ENCODE measurements around the gene MIPEP.
A peak's percentile ranks its signal among the peaks of the same experiment; 100 is the strongest.

MIPEP gene

DNA sequence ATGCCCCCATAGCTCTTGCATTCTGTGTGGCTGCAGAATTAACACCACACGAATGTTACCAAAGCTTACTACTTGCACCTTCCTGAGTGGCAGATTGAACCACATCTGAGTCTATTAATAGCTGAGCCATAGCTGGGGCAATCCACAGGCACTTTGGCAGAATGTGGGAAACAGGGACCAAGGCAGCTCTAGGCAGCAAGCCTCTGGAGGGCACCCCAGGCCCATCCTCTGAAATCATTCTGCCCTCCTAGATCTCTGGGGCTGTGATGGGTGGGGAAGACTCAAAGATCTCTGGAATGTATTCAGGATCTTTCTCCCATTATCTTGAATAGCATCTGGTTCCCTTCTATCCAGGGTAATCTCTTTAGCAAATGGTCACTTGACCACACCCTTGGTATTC lies 179.7 kb downstream of the MIPEP start:
- no peak for DNase-seq

DNA sequence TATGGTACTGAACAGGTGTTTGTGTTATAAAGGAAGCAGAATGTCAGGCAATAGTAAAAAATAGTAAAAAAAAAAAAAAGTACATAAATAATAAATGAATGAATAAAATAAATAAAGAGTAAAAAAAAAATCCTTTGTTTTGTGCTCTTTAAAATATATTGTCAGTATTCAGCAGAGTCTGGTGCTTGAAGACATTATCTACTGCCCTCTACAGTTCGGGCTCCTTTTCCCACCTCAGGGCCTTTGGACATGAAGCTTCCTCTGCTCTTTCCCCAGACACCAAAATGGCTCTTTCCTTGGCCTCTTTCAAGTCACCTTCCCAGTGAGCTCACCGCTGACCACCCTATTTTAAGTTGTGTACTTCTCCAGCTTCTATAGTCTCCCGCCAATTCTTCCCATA lies 181.5 kb downstream of the MIPEP start:
- DNase-seq, result peak in 1 of 2 experiments; percentile 23

DNA sequence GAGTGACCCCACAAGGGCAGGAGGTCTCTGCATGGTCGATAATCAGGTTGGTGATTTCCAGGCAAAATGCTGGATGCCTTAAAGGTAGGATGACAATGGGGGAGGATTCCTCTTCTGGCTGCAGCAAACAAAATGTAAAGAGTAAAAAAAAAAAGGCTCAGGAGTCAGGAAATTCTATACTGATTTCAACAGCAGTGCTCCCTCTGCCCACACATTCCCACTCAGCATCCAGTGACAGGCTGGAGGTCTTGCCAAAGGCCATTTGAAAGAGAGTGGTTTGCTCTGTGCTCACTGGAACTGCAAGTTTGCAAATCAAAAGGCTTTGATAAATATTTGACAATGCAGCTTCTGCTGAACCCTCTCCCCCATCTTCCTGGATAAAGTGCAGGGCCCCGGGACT lies 183.6 kb downstream of the MIPEP start:
- no peak for DNase-seq

DNA sequence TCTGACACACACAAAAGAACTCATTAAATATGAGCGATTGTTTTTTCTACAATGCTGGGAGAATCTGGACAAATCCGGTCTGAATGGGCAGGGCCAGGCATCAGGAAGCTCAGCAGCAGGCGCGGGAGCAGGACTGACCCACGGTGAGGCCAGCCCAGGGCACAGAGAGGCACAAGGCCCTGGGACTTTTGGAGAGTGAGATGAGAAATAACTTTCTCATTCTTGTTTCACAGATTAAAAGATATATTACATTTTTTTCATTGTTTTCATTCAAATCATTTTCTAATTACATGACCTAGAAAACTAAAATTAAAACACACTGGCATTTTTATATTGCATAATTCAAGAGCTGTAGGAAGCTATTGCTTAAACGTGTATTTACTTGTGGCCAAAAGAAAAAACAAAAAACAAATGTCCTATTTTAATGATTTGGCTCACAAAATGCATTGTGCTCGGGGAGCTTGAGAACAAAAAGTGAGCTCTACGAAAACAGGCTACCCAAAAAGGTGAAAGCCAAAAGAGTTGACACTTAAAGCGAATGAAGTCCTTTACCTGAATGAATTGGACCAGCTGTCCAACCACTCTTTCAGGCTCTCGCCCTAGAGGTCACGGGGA lies 185.8 kb downstream of the MIPEP start:
- no peak for DNase-seq

DNA sequence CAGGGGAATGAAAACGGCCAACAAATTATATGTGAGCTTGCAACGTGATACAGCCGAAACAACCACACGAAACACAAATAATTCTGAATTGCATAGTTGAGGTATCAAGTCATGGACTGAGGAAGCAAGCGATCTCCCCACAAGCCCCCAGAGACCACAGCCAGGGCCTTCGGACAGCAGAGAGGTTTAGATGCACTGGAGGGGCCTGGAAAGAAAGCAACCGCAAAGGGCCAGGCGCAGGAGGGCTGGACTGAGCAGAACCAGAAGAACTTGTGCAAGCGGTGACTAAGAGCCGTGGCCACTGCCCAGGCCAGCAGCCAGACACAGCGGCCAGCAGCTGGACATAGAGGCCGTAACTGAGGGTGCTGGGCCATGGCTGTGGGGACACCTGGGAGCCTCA lies 187.6 kb downstream of the MIPEP start:
- no peak for DNase-seq

DNA sequence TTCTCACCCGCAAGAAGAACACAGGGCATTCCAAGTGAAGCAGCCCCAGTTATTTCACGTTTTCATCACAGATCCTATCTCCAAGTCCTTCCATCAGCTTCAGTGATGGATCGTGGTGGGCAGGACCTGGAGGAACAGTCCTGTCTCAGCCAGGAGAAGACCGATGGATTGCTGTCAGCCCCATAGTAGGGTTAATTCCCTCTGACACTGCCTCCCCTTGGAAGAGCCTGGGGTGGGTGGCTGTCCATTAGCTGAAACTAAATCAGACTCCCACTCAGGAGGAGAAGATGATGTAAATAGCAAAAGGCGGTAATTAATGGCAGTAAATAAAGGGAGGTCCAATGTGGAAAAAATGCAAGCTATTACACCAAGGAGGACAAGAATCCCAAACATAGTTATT lies 188.0 kb downstream of the MIPEP start:
- no peak for DNase-seq

DNA sequence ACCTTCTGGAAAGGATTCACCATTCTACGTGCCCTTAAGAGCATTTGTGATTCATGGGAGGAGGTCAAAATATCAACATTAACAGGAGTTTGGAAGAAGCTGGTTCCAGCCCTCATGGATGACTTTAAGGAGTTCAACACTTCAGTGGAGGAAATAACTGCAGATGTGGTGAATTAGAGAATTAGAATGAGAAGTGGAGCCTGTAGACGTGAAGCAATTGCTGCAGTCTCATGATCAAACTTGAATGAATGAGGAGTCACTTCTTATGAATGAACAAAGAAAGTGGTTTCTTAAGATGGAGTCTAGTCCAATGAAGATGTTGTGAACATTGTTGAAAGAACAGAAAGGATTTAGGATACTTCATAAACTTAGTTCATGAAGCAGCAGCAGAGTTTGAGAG lies 189.9 kb downstream of the MIPEP start:
- DNase-seq, result no peak

DNA sequence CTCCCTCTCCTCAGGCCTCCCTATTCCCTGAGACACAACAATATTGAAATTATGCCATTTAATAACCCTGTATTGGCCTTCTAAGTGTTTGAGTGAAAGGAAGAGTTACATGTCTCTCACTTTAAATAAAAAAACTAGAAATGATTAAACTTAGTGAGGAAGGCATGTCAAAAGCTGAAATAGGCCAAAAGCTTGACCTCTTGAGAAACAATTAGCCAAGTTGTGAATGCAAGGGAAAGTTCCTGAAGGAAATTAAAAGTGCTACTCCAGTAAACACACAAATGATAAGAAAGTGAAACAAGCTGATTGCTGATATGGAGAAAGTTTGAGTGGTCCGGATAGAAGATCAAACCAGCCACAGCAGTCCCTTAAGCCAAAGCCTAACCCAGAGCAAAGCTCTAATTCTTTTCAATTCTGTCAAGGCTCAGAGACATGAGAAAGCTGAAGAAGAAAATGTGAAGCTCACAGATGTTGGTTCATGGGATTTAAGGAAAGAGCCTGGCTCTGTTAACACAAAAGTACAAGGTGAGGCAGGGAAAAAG lies 191.4 kb downstream of the MIPEP start:
- DNase-seq, result no peak

DNA sequence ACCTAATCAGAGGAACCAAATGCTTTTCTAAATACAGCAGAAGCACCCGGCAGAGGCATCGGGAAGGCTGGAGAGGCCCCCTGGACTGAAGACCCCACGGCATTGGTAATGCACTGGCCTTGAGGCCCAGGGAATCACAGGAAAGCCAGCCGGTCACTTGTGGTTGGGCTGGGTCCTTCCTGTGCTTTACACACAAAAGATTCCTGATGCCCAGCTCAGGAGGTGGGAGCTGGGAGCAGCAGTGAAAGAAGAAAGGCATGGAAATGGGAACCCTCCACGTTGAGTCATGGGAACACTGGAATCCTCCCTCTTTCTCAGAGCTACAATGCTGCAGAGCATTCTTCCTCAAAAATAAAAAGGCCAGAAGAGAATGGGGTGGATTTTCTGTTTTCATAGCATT lies 192.6 kb downstream of the MIPEP start:
- DNase-seq, result no peak

DNA sequence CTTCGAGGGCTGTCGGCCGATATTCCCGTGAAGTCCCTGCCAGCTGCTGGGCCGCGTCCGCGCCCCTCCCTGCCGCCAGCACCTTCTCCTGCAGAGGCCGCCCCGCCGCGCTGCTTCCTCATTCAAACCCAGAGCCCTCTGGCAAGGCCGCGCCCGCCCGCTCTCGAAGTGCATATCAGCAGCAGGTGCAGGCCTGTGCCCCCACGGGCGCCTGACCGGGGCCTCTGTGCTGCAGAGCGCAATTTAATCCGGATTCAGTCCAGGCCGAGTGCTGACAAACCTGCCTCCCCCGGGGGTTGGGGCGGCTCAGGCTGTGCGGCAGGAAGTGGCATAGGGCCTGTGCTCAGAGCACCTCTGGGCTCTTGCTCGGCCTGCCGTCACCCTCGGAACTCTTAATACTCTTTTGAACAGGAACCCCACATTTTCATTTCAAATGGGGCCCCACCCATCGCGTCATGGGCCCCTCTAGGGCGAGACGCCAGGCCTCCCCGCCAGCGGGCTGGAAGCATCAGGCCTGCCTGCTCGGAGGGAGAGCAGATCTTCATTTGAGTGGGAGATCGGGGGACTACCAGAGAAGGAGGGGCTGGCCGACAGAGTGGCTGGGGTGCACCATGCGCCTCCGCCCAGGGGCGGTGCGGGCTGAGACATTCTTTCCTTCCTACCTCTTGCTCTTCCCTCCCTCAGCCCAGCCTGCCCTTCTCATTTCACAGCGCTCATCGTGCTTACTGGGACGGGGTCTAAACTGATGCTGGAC lies 193.3 kb downstream of the MIPEP start:
- no peak for DNase-seq

DNA sequence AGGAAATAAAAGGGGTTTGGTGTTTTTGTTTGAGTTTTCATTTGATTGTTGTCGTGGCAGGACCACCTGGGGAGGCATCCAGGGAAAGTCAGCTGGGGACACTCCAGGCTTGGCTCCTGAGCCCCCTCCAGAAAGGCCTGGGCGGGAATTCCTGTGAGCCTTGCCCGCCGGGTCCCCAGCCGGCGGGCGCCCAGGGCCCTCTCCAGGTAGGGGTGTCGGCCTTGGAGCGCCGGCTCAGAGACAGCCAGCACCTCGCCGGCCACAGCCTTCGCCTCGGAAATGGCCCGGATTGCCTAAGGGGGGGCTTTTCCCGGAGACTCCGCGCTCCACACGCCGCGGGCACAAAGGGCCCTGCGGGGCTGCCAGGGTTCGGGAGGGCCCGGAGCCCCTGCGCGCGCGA lies 194.0 kb downstream of the MIPEP start:
- DNase-seq, result no peak

DNA sequence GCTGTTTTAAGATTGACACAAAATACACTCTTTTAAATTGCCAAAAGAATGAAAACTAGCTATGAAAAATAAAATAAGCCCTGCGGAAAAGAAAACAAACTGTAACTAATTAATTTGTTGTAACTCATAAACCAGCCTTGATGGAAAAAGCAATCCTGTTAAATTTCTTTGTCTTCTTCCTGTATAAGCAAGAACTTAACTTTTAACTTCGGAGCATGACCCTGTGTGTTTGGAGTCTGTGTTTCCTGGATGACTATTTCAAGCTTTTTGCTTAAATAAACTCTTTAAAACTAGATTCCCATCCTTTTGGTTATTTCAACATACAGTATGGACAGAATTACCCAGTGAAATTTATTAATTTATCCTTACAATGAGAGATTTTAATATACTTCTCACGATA lies 196.4 kb downstream of the MIPEP start:
- DNase-seq, result no peak

DNA sequence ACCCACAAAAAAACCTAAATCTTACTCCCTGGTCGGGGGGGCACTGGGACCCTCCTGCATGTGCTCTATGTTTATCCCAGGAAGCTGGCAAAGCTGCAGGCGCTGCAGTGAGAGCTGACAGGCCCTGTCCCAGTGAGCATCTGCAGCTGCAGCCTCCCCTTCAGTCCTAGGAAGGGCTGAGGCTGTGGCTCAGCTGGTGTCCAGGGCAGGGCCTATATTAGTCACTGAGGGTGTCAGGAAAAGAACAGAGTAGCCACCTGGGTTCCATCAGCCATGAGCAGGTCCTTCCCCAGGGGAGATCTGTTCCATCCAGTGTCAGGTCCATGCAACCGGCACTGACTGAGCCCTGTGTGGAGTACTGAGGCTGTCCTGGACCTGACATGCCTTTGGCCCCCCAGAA lies 198.5 kb downstream of the MIPEP start:
- no peak for DNase-seq

DNA sequence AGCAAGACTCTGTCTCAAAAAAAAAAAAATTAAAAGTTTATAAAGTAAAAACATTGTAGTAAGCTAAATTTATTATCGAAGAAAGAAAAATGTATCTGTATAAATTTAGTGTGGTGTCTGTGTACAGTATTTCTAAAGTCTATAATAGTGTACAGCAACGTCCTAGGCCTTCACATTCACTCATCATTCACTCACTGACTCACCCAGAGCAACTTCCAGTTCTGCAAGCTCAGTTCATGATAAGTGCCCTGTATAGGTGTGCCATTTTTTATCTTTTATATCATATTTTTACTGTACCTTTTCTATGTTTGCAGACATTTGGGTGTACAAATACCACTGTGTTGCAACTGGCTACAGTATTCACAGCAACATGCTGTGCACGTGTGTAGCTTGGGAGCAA lies 200.9 kb downstream of the MIPEP start:
- no peak for DNase-seq

DNA sequence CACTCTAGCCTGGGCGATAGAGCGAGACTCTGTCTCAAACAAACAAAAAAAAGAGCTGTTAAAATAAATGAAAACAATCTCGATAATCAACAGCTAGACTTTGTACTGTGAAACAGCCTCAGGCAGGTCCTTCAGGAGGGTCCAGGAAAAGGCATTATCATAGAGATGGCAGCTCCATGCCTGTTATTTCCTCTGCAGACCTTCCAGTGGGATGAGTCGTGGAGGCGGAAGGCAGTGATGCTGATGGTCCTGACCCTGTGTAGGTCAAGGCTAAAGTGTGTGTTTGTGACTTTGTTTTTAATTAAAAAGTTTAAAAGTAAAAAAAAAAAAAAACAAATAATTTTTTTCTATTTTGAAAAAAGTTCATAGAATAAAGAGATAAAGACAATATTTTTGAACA lies 201.6 kb downstream of the MIPEP start:
- DNase-seq, result no peak

DNA sequence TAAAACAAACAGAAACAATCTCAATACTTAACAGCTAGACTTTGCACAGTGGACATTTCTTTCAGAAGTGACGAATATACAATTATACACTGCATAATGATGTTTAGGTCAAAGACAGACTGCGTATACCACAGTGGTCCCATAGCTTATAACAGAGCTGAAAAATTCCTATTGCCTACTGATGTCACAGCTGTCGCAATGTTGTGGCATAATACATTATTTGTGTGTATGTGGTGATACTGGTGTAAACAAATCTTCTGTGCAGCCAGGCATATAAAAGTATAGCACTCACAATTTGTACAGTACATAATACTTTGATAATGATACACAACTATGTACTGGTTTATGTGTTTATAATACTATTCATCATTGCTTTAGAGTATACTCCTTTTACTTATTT lies 202.3 kb downstream of the MIPEP start:
- no peak for DNase-seq

DNA sequence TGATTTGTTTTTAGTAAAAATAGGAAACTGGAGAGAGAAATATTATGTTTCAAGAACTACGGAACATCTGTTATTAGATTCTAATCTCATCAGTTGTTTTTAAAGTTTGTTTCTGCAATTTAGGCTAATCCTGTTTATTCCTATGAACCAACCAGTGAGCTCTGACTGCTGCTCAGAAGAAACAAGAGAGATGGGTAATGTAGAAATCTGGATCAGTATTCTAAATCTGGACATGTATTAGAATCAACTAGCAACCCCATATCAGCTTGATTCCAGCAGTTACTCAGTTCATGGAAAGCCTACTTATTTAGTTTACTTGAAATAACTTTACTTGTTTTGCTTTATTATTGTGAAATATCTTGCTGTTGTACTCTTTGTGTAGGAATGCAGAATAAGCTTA lies 203.8 kb downstream of the MIPEP start:
- DNase-seq, result no peak

DNA sequence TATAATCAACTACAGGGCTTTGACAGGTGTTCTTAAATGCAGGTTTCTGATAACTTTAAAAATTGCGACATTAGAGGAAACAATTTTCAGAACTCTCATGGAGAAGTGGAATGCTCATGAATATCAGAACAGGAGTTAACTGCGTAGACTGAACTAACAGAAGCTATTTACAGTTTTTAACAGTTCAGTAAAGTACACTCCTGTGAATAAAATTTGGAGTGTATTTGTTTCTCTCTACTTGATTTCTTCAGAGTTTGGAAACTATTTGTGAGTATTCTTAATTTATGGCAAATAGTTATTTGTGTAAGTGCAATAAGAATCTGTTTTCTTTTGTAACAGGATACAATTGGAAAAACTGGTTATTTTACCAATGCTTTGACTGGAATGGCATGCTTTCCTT lies 204.6 kb downstream of the MIPEP start:
- DNase-seq, result no peak

DNA sequence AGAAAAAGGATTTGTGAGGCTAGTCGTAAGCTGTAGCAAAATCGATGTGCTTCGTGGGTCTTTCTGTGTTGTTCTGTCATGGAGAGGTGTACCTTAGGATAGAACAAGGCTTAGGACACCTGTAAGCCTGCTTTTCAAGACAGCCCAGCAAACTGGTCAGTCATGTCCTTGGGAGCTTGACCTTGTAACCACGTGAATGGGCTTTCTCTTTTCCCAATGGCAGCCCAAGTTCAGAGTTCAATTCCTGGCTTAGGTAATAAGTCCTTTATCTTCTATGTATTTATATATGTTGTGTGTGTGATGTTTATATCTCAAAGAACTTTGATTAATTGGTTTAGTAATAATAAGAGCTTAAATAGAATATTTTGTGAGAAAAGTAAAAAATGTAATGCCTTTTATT lies 206.1 kb downstream of the MIPEP start:
- no peak for DNase-seq

DNA sequence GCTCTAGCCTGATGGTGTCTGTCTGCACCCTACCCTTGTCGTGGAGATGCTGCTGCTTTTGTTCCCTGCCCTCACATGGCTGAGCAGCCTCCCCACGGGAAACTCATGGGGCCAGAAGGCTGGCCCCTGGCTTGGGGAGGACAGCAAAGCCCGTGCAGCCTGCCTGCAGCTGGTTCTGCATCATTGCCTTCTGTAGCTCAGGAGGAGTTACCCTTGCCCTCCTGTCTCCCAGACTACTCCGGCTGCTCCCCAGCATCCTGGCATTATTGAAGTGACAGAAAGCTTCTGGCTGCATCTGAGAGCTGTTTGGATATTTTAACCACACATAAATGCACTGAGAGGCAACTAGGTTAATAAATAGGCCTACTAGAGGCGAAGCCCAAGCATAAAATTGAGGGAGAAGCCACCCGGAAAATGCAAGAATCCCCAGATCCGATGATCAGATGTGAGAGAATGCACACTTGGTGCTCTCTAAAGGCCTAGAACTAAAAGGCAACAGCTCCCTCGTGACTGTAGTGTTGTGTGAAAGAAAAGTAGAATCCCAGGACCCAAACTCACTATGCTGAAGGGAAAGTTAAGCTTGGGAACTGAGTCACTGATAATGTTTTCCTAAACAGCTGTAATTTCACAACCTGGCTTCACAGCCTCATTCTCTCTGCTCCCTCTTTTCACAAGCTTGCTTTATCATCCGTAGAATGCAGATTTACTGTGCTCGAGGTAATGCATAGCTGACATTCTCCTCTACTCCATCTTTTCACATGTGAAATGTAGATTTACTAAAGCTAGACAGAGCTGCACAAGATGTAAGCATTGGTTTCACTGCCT lies 208.1 kb downstream of the MIPEP start:
- DNase-seq, result no peak
